Astrocyte (in vitro differentiated cells and primary cell): ENCODE measurements around the gene CDH20. TPM values are rescaled to one million over a fixed set of nuclear protein-coding genes. Genes with fewer than 3 reads are reported as not detected.

ENCODE experiments used
- DNase-seq: peaks from one replicate; pipeline ENCODE4 v3.0.0-alpha.2; 2010; ENCODE audit warnings: low read depth
- FAIRE-seq: peaks from 2 replicates; lab custom pipeline; 2011; peaks lifted over from hg19 to GRCh38; lab: Jason Lieb, UNC
- H2AFZ ChIP-seq: 2 replicates; pipeline ENCODE4 v1.6.0; 2012; ENCODE audit warnings: low read depth, low read length, inconsistent platforms
- H3K27ac ChIP-seq: 2 replicates; pipeline ENCODE4 v1.5.1; 2011; ENCODE audit warnings: low read depth, low read length, inconsistent platforms
- H3K27me3 ChIP-seq: 2 replicates; pipeline ENCODE4 v1.6.0; 2011; ENCODE audit warnings: low read length, inconsistent platforms; ENCODE audit not compliant: insufficient read depth
- H3K36me3 ChIP-seq: 2 replicates; pipeline ENCODE4 v1.5.1; 2011; ENCODE audit warnings: low read length, inconsistent platforms; ENCODE audit not compliant: insufficient read depth
- H3K4me1 ChIP-seq: 2 replicates; pipeline ENCODE4 v1.5.1; 2011; ENCODE audit warnings: low read length, inconsistent platforms; ENCODE audit not compliant: insufficient read depth
- H3K4me2 ChIP-seq: 2 replicates; pipeline ENCODE4 v1.6.0; 2012; ENCODE audit warnings: low read length, inconsistent platforms
- H3K4me3 ChIP-seq: 2 replicates; pipeline ENCODE4 v1.5.1; 2011; ENCODE audit warnings: low read depth, mild to moderate bottlenecking, low read length, inconsistent platforms; ENCODE audit not compliant: insufficient read depth
- H3K79me2 ChIP-seq: 2 replicates; pipeline ENCODE4 v1.6.0; 2012; ENCODE audit warnings: mild to moderate bottlenecking, low read length, inconsistent platforms; ENCODE audit not compliant: insufficient read depth
- H3K9ac ChIP-seq: 2 replicates; pipeline ENCODE4 v1.6.0; 2012; ENCODE audit warnings: mild to moderate bottlenecking, low read length, inconsistent platforms
- H3K9me3 ChIP-seq: 2 replicates; pipeline ENCODE4 v1.5.1; 2012; ENCODE audit warnings: low read depth, mild to moderate bottlenecking, low read length, inconsistent platforms; ENCODE audit not compliant: insufficient read depth
- H4K20me1 ChIP-seq: 2 replicates; pipeline ENCODE4 v1.6.0; 2012; ENCODE audit warnings: low read length, inconsistent platforms; ENCODE audit not compliant: insufficient read depth
- H3K27ac Mint-ChIP-seq: one replicate; pipeline ENCODE4 v1.8.0; 2021; ENCODE audit warnings: mild to moderate bottlenecking, mixed read lengths; ENCODE audit not compliant: unreplicated experiment
- H3K27me3 Mint-ChIP-seq: one replicate; pipeline ENCODE4 v1.8.0; 2021; ENCODE audit warnings: low read depth, mixed read lengths; ENCODE audit not compliant: unreplicated experiment
- H3K36me3 Mint-ChIP-seq: one replicate; pipeline ENCODE4 v1.8.0; 2021; ENCODE audit warnings: low read depth, mixed read lengths; ENCODE audit not compliant: unreplicated experiment
- H3K4me1 Mint-ChIP-seq: one replicate; pipeline ENCODE4 v1.8.0; 2021; ENCODE audit warnings: low read depth, mixed read lengths; ENCODE audit not compliant: unreplicated experiment
- H3K4me3 Mint-ChIP-seq: one replicate; pipeline ENCODE4 v1.8.0; 2021; ENCODE audit warnings: mild to moderate bottlenecking, moderate library complexity, mixed read lengths; ENCODE audit not compliant: unreplicated experiment
- H3K9me3 Mint-ChIP-seq: one replicate; pipeline ENCODE4 v1.8.0; 2021; ENCODE audit warnings: mild to moderate bottlenecking, mixed read lengths; ENCODE audit not compliant: unreplicated experiment
- CTCF ChIP-seq: IDR thresholded peaks from 2 replicates; pipeline ENCODE4 v1.5.1; 2011; ENCODE audit warnings: low read depth, mild to moderate bottlenecking, inconsistent platforms, low read length, moderate library complexity; ENCODE audit not compliant: insufficient read depth
- EZH2 ChIP-seq: IDR thresholded peaks from 2 replicates; pipeline ENCODE4 v1.6.1; 2012; ENCODE audit warnings: mild to moderate bottlenecking, low read length, inconsistent platforms; ENCODE audit not compliant: insufficient read depth
- total RNA-seq: library from RNA; stranded (reverse); gene quantifications from 2 replicates; pipeline ENCODE4 v1.2.1, GENCODE V29; 2021

The CDH20 gene
- total RNA-seq, 1 donor from 2014 or later: not detected

DNA sequence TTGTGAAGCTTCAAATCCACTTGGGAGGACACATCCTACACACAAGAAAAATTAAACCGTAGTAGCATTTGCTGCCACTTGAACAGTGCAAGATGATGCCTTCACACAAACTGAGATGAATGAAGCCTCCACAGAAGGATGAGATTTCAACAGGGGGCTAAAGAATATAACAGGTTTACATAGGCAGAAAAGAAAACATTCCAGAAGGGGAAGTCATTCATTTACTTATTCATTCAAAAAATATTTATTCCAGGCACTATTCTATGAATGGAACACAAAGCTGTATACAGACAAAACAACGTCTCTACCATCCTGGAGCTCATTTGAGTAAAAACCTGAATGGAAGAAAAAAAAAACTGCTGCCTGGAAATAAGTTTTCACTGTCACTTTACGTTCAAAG lies 170.5 kb downstream of the CDH20 start:
- H3K4me1 ChIP-seq: peaks cover 9% of the 10 kb centered on the region
- no peaks in the 10 kb centered on the region for H3K27me3 ChIP-seq
- H2AFZ ChIP-seq: no peak overlapping the region
- Mint-ChIP-seq H3K36me3 (no peaks in the 10 kb centered on the region), H3K27ac (no peak overlapping the region), H3K9me3 (no peaks in the 10 kb centered on the region), H3K27me3 (no peaks in the 10 kb centered on the region), H3K4me1 (peaks cover 3% of the 10 kb centered on the region), H3K4me3 (no peak overlapping the region)
- FAIRE-seq (no peak), DNase-seq (no peak)
- no peaks in the 10 kb centered on the region for H3K79me2 ChIP-seq
- H3K4me3 ChIP-seq: no peak overlapping the region
- H3K9me3 ChIP-seq: no peaks in the 10 kb centered on the region
- TF ChIP-seq CTCF: no peak
- no peak for TF ChIP-seq EZH2
- H3K27ac ChIP-seq: no peak overlapping the region
- peak overlapping the region; percentile 31 for H3K4me2 ChIP-seq
- H3K9ac ChIP-seq: no peak overlapping the region
- no peaks in the 10 kb centered on the region for H3K36me3 ChIP-seq
- H4K20me1 ChIP-seq: no peaks in the 10 kb centered on the region

DNA sequence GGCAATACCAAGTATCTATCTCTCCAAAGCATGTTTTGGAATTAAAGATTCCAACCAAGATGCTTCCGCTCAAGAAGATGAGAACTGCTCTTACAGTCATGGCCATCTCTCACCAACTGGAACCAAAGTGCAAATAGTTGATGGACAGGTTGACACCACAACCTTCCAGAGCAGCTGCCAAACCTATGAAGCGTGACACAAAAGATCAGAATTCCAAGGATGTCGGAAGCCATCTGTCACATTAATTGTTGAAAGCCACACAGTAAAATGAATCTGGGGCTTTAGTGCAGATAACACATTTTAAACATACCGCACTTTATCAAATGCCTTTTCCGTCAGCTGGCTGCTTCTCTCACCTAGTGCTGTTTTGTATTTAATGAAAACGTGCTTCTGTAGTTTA lies 195.7 kb downstream of the CDH20 start:
- H3K79me2 ChIP-seq: no peaks in the 10 kb centered on the region
- no peaks in the 10 kb centered on the region for H4K20me1 ChIP-seq
- H3K4me3 ChIP-seq: no peak overlapping the region
- H3K27ac ChIP-seq: no peak overlapping the region
- H3K9me3 Mint-ChIP-seq: peaks cover 3% of the 10 kb centered on the region
- DNase-seq (peak; percentile 20), FAIRE-seq (no peak)
- H3K4me2 ChIP-seq: no peak overlapping the region
- H3K36me3 ChIP-seq: no peaks in the 10 kb centered on the region
- H3K36me3 Mint-ChIP-seq: no peaks in the 10 kb centered on the region
- H3K27ac Mint-ChIP-seq: no peak overlapping the region
- no peak overlapping the region for H3K4me3 Mint-ChIP-seq
- H3K27me3 Mint-ChIP-seq: peaks cover 3% of the 10 kb centered on the region
- H3K4me1 ChIP-seq: peaks cover 2% of the 10 kb centered on the region
- TF ChIP-seq CTCF (no peak), EZH2 (no peak)
- H2AFZ ChIP-seq: no peak overlapping the region
- H3K9ac ChIP-seq: no peak overlapping the region
- H3K9me3 ChIP-seq: no peaks in the 10 kb centered on the region
- peaks cover 6% of the 10 kb centered on the region for H3K4me1 Mint-ChIP-seq
- no peaks in the 10 kb centered on the region for H3K27me3 ChIP-seq

- DNase-seq (no peak), FAIRE-seq (no peak)
- Histone ChIP-seq H4K20me1 (no peaks in the 10 kb centered on the region), H3K27ac (no peak overlapping the region), H3K4me1 (peaks cover 2% of the 10 kb centered on the region), H3K27me3 (no peaks in the 10 kb centered on the region), H3K9me3 (no peaks in the 10 kb centered on the region), H3K9ac (no peak overlapping the region), H3K4me2 (peak overlapping the region; percentile 45), H3K36me3 (no peaks in the 10 kb centered on the region), H3K4me3 (no peak overlapping the region), H2AFZ (peak overlapping the region; percentile 50), H3K79me2 (no peaks in the 10 kb centered on the region)
- peaks cover 6% of the 10 kb centered on the region for H3K4me1 Mint-ChIP-seq
- H3K4me3 Mint-ChIP-seq: no peak overlapping the region
- H3K9me3 Mint-ChIP-seq: peaks cover 2% of the 10 kb centered on the region
- peaks cover 3% of the 10 kb centered on the region for H3K27me3 Mint-ChIP-seq
- H3K27ac Mint-ChIP-seq: no peak overlapping the region
- no peak for TF ChIP-seq CTCF
- TF ChIP-seq EZH2: no peak
- H3K36me3 Mint-ChIP-seq: no peaks in the 10 kb centered on the region
These were observed 197.5 kb downstream of the CDH20 start for GRCh38 chr18:61530681-61531080.
